Gastrocnemius medialis (tissue), 4 donors: ENCODE results near the gene HOXA9.

Experiments
- POLR2A ChIP-seq, 2 donors: fragments of 450-650 bp; IDR thresholded peaks; one replicate each; pipeline ENCODE4 v1.6.1; 2017; ENCODE audit warnings: antibody characterized with exemption in 2 of 2, mild to moderate bottlenecking in 2 of 2, moderate library complexity in 2 of 2
- TF ChIP-seq, protein P1 (sequence below), 5 experiments: fragments of 450-650 bp in 3 of 5; fragments of 200-600 bp in 2 of 5; sonication (generic) in 2 of 5; IDR thresholded peaks in 4 of 5; conservative IDR thresholded peaks in 1 of 5; 1 replicate in 4 of 5; 2 replicates in 1 of 5; pipeline ENCODE4 v1.5.1; 2016 to 2019; ENCODE audit warnings: antibody characterized with exemption in 5 of 5, mild to moderate bottlenecking in 3 of 5, moderate library complexity in 3 of 5

DNA sequence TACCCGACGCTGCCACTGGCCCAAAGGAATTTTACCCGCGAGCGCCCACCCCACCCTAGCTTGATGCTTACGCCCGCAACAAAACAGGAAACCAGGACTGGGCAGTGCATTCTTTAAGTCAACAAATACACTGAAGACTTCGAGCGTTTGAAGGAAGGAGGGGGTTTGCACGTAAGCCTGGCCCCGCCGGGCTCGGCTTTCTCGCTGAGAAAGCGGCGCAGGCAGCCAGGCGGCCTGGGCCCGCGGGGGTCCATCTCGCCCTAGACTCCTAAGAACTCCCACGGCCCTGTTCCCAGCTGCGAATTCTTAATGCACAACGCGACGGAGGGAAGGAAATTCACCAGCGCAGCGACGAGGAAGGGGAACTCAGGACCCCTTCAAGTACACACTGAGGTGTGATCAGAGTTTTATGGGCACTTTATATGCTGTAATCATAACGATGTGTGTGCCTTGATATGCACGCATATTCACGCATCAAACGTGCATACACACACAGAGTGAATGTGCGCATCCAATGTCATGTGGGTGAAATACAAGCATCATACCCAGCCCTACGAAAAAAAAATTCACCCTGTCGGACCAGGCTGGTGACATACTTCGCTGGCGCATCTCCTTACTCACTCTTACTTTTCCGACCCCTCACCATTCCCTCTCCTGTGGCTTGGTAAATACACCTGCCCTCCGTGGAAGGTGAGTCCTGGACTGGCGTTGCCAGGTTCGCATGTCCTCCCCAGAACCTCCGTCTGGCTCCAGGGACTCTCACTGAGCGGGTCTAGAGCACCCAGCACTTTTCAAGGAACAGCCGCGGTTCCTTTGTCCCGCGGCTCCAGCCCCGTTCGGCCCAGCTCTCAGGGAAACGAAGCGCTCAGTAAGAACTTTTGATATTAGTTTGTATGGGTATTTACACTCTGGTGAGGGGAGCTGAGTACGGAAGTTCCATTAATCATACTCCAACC, 40.3 kb upstream of the HOXA9 start:
- TF ChIP-seq, protein P1, sequence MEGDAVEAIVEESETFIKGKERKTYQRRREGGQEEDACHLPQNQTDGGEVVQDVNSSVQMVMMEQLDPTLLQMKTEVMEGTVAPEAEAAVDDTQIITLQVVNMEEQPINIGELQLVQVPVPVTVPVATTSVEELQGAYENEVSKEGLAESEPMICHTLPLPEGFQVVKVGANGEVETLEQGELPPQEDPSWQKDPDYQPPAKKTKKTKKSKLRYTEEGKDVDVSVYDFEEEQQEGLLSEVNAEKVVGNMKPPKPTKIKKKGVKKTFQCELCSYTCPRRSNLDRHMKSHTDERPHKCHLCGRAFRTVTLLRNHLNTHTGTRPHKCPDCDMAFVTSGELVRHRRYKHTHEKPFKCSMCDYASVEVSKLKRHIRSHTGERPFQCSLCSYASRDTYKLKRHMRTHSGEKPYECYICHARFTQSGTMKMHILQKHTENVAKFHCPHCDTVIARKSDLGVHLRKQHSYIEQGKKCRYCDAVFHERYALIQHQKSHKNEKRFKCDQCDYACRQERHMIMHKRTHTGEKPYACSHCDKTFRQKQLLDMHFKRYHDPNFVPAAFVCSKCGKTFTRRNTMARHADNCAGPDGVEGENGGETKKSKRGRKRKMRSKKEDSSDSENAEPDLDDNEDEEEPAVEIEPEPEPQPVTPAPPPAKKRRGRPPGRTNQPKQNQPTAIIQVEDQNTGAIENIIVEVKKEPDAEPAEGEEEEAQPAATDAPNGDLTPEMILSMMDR (IDR thresholded peaks at IDR 0.05 in 4 of 5, conservative IDR thresholded peaks at IDR 0.05 in 1 of 5), result no peak
- no peak for TF ChIP-seq POLR2A (IDR thresholded peaks at IDR 0.05)
